Islet of Langerhans (tissue), 1 donor: Measurements from ENCODE around the gene CCDC154.
"Not testable (repeated sequence)": the region's sequence is repeated elsewhere in the genome, so short reads cannot be mapped to it uniquely, and the experiment has no call there.

Source experiments
- FAIRE-seq: peaks from one replicate; lab custom pipeline; 2011; peaks lifted over from hg19 to GRCh38; lab: Jason Lieb, UNC

Gene CCDC154

DNA sequence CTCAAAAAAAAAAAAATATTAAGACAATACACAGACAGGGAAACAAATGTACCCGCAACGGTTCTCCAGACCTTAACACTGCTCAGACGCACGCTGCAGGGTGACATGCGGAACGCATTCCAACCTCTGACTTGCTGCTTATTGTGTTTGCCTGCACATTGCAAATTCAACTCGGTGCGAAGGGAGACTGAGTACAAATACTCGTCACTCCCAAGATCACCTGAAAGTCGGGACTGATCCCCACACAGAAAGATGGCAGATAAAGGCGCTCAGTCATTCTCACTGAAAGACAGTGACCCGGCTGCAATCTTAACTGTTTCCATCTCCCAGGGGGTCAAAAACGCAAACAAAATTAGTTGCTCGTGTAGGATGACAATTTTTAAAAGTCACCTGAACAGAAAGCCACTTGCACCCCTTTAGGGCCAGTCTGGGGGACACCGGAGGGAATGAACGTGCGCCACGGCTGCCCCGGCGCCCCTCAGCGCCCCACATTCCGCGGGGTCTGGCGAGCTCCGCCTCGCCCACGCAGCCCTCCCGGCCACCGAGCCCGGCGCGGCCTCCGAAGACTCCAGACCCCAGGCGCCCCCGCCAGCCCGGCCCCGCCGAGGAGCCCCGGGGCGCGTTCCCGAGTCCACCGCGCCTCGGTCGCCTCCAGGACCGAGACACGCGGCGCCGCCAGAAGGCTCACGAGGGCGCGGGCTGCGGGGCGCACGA lies 29.9 kb upstream of the CCDC154 start:
- no peak for FAIRE-seq

DNA sequence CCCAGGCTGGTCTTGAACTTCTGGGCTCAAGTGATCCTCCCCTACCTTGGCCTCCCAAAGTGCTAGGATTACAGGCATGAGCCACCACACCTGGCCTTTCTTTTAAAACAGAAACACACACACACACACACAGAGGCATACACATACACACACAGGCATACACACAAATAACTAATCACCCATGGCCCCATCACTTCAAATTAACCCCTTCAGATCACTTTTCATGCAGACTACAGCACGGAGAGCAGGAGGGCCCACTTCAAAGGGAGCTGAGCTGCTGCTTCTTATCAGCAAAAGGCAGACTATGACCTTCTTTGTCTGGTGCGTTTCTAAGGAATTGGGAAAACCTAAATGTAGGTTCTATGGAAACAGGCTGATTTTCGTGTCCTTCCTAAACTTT lies 28.6 kb upstream of the CCDC154 start:
- FAIRE-seq = no peak

DNA sequence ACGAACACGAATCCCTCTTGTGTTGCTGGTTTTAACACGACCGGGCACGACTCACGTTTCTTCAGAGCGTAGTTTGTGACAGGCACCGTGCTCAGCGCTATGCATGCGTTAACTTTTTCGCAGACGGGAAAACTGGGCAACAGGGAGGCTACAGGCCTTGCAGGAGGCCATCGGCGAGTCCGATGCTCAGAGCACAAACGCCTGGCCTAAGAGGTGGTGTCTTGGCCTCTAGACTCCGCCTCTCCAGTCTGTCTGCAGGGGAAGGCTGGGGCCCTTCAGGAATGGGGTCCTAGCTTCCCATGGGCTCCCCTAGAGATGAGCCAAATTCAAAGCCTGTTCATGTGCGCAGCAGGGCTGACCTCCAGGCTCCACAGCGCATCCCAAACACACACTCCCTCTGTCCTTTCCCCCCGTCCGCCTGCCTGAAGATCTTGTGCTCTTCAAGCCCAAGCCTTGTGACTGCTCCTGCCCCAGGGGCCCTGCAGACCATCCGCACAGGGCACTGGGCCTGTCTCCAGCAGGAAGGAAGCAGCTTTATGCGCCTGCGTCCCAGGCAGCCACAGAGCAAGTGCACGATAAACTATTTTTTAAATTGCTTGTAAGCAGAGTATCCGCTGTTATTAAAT lies 27.3 kb upstream of the CCDC154 start:
- FAIRE-seq = no peak

DNA sequence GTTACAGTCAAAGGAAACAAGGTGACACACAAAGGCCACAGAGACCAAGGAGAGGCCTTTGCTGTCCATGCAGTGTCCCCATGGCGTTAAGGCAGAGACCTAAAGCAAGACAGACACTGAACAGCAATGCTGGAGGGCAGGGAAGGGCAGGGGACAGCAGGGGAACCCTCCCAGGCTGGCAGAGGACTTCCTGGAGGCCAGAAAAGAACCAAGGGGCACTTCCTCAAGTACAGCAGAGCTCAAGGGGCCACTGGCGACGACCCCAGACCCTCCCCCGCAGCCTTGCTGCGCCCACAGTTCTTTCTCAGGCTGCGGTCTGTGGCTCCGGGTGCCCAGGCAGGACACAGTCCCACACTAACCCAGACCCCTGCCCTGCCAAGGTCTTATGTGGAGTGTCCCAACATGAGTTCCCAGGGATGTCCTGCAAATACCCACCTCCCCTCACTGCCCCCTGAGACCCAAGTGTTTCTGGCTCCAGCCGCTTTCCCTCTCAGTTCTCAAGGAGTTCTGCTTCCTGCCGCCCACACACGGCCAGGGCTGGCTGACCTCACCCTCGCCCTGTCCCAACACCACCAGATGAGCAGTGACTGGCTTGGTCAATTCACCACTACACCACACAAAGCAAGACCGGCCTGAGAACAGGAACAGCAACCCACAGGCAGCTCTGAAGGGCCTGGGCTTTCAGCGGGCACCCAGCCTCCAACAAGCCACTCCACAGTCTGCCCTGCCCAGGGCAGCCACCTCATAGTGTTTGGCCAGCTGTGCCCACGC lies 26.3 kb upstream of the CCDC154 start:
- FAIRE-seq = no peak

DNA sequence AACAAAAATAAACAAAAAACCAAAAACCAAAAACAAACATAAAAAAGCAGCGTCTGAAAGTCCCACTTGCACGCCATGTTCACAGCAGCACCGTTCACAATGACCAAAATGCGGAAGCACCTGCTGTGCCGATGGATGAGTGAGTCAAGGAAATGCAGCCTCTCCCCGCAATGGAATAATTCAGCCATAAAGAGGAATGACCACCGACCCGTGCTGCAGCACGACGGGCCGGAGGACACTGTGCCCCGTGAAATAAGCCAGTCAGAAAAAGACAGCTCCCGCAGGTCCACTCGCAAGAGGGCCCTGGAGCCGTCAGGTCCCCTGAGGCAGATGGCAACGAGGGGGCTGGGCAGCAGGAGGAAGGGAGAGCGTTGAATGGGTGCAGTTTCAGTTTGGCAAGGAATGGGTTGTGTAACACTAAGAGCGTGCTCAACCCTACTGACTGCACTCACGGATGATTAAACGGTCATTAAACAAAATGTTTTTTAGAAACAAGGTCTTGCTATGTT lies 25.4 kb upstream of the CCDC154 start:
- no peak for FAIRE-seq

DNA sequence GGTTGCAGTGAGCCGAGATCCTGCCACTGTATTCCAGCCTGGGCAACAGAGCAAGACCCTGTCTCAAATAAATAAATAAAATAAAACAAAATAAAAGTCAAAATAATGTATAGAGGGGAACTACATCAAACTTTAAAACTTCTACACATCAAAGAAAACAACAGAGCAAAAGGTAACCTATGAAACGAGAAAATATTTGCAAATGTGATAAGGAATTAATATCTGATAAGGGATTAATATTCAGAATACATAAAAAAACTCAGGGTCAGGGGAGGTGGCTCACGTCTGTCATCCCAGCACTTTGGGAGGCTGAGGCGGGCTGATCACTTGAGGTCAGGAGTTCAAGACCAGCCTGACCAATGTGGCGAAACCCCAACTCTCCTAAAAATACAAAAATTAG lies 24.8 kb upstream of the CCDC154 start:
- not testable (repeated sequence) for FAIRE-seq

DNA sequence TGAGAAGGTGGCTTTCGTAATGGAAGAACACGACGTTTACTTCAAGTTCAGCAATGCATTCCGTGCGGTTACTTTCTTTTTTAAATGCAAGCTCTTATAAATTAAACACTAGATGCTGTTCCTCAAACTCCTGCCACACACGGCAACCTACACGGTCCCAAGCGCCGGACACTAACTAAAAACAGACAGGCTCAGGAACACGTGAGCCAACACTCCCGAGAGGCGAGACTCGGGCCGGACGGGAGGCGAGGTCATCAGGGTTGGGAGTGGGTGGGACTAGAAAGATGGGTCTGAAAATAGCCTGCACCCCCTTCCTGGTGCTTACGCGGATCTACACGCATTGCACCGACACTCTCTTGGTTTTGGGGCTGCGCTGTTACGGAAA lies 24.1 kb upstream of the CCDC154 start:
- FAIRE-seq = no peak

DNA sequence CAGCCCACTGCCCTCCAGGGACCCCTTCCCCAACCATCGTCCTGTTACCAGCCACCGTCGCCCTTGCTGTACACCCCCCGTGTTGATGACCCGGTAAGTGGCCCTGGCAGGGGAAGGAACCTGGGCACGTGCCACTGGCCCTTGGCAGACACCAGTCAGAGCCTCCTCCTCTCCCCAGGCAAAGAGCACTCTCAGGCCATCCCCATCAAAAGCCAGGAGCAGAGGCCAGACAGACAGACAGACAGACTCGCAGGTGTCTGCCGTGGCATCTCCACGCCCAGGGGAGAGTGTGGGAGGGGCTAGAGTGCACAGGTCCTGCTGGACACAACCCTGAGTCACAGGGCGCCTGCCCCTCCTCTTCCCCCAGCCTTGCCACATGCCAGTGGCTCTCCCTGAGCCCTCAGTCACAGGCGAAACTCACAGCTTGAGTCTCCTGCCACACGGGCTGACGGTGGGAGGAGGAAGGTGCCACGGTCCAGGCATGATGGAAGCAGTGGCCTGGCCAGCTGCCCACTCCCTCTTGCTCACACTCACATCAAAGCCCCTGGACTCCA lies 22.7 kb upstream of the CCDC154 start:
- FAIRE-seq = no peak

DNA sequence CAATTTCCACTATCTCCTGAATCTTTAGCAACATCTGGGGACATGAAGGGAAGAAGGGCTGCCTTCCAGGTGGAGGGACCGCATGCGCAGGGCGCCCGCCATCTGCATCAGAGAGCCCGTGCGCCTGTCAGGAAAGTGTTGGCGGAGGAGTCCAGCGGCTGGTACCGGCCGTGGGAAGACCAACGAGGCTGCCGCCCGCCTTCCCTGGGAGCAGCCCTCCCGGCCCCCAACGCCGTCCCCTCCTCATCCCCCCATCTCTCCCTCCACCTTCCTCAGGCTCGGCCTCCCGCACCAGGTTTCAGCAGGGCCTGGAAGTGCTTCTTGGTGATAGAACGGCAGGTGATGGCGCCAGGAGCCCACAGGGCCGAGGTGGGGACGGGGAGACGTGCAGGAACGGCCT lies 21.7 kb upstream of the CCDC154 start:
- no peak for FAIRE-seq

DNA sequence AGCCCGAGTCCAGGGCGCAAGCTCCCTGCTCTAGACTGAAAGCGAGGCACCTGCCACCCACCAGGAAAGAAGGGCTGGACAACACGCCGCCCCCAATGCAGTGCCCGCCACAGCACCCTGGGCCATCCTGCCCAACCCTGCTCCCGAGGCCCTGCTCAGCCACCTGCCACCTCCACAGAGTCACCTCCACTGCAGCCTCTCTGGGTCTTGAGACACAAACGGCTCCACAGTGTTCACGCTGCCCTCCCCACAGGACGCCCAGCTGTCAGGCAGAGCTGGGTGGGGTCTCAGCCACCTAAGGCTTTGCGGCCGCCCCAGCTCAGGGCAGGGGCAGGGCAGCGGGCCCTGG lies 21.2 kb upstream of the CCDC154 start:
- no peak for FAIRE-seq

DNA sequence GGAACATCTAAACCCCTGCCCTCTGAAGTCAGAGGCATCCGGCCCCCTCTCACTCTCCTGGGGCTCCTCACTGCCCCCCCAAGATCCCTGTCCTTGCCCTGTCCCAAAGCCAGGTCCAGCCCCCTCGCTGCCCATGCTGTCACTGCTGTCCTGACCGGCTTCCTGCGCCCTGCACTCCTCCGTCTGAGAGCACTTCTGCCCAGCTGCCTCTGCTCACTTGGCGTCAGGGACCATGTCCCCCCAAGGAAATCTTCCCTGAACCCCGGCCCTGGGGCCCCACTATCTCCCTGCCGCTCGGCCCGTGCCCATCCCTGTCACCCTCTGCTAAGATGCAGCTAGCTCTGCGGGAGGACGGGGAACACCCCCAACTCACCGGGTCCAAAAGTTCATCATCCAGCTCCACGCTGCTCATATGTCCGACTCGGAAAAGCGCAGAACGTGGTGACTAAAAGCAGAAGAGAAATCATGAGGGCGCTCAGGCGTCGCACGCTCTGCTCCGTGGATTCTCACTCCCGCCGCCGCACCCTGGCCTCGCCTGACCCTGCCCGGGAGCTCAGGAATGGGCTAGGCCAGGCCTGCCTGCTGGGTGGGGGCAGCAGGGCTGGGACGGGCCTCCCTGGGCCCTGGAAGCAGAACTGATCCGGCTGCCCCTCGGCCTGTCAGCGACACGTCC lies 20.7 kb upstream of the CCDC154 start:
- FAIRE-seq = no peak

DNA sequence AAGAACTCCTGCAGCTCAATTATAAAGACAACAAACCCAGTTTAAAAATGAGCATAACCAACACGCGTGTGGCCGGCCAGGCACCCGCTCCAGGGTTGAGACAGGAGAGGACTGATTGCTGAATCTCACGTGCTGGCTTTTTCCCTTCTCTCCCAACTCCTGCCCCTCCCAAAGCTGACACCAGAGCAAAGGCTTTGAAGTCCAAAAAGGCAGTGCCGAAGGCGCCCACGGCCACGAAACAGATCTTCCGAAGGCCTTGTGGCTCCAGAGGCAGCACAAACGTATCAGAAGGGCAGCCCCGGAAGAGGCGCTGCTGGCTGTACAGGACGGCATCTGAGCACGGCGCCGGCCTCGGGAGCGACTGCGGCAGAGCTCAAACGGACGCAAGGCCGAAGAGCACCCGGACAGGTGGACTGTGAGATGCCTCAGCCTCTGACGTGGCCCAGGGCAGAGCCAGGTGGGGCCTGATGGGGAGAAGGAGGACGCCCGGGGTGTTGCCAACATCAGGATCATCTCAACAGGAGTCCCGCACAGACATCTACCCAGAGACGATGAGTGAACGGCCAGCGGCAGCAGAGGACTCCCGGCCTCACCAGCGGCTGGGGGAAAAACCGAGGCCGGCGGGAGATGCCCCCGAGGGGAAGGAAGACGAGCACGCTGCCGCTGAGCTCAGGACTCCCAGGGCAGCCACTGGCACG lies 20.0 kb upstream of the CCDC154 start:
- no peak for FAIRE-seq

DNA sequence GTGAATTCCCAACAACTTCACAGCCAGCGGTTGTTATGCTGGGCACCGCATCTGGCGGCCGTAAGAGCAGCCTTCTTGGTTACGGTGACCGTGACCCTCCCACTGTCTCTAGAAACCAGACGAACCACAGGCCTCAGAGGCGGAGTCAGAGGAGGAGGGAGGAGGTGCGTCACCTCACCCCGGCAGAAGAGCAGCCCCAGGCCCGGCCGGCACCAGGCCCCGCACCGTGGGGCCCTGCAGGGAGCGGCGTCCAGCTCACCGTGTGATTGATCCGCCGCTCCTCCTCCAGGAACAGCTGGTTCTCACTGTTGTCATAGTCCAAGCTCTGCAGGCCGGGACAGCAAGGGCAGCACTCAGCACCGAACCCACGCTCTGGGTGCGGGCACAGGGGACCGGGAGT lies 16.8 kb upstream of the CCDC154 start:
- no peak for FAIRE-seq

DNA sequence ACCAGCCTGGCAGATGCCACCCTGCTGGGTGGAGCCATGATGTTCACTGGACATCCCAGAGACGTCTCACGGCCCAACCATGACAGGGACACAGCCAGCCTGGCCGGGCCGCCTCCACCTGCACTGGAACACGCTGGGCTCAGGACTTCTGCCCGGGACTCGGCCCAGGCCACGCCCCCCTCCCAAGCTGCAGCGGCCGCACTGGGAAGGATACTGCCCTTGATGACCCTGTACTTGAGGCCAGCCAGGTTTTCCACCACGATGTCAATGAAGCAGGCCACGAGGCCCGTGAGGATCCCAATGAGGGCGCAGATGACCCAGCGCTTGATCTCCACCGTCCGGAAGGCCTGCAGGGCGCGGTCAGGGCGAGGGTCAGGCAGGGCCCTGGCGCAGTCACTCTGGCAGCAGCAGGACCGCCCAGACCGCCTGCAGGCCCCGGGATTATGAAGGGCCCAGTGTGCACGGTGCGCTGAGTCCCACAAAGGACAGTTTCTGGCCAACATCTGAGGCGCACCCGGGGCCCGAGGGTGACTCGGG lies 16.3 kb upstream of the CCDC154 start:
- FAIRE-seq = no peak

DNA sequence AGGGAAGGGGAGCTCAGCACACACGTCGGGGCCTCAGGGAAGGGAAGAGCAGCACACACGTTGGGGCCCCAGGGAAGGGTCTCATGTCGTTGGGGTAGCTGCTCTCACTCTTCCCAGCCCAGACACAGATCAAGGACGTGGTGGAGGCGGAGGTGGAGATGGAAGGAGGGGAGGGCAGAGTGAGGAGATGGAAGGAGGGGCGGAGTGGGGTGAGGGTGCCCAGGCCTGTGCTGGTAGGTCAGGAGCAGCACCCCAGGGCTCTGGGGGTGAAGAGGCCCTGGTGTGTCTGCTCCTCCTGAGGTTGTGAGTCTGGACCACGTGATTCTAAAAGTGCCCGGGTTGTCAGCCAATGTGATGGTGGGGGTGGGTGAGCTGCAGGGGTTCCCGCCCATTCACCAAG lies 15.6 kb upstream of the CCDC154 start:
- FAIRE-seq = no peak

DNA sequence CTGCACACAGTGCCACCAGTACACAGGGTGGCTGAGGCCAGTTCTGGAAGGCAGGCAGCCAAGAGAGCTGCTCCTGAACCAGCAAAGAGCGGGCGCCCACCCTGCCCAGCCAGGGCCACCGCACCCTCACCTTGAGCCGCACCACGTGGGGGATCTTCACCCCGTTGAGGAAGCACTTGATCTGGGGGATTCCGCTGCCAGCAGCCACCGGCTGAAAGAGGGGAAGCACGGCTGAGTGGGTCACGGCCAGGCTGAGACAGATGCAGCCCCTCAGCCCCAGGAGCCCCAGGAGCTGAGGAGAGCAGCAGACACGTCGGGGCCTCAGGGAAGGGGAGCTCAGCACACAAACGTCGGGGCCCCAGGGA lies 14.6 kb upstream of the CCDC154 start:
- no peak for FAIRE-seq

DNA sequence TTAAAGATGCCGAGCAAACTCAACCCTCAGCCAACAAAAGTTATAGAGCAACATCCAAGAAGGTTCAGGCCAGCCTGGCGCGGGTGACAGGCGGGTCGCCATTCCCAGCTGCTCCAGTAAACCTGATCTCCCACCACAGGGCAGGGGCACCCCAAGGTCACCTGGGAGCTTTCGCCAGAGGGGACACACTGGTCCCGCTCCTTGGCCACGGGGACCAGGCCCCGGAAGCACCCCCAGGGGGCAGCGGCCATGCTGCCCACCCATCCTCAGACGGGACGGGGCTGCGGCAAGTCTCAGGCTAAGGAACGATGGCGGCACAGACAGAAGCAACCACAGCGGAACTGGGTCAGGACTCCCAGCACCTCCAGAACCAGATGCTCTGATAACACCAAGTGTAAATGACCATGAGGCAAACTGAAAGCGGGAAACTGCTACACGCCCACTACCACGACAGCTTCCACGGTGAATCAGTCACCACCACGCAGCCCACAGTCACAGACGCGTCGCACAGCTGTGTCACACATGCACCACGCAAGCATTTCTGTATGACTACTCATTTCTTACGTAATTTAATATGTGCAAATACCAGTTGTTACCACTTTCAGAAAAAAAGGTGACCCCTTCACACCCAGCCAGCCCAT lies 14.1 kb upstream of the CCDC154 start:
- no peak for FAIRE-seq

DNA sequence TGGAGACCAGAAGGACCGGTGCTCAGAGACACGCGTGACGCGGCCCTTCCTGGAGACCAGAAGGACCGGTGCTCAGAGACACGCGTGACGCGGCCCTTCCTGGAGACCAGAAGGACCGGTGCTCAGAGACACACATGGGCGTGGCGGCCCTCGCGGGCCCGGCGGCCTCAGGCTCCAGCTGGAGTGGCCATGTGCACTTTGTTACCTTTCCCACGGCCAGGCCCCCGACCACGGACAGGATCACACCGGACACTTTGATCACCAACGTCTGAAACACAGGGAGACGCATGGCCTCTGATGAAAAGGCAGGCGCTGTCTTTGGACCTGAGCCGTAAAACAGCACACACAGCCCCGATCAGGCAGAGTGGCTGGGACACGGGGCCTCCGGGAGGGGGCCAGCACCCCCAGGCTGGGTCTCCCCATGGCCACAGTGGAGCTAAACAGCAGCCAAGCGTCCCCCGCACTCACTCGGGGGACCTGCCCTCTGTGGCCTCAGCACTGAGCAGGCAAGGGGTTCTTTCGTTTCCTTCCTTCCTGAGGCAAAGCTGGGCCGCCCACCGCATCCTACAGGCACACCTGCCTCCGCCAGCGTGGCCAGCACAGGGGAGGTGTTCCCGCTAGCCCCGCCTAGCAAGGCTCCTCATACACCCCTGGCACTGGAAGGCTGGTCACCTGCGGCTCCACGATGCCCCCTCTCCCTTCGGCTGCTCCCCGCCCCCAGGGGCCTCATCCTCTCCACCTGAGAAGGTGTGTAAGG lies 13.3 kb upstream of the CCDC154 start:
- FAIRE-seq = no peak

DNA sequence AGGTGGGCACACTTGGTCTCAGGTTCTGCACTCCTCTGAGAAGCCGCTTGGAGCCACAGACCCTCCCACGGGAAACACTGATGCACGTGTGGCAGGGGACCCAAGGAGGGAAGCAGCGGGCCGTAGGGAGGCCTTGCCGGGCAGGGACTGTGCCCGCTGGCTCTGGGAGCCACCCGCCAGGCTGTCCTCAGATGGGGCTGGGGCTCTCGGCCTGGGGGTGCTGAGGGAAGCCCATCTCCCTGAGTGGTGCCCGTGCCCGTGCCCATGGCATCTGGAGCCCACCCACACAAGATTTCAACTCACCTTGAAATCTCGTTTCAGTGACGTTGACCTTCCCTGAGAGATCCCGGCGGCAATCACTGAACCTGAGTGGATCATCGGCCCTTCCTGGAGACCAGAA lies 12.6 kb upstream of the CCDC154 start:
- no peak for FAIRE-seq
